HS-27A (cell line): ENCODE results near the gene COTL1.

ENCODE experiments used
- DNase-seq: peaks from one replicate; pipeline ENCODE4 v3.0.0-alpha.2; 2012; ENCODE audit warnings: low read depth, missing footprints

The COTL1 gene

DNA sequence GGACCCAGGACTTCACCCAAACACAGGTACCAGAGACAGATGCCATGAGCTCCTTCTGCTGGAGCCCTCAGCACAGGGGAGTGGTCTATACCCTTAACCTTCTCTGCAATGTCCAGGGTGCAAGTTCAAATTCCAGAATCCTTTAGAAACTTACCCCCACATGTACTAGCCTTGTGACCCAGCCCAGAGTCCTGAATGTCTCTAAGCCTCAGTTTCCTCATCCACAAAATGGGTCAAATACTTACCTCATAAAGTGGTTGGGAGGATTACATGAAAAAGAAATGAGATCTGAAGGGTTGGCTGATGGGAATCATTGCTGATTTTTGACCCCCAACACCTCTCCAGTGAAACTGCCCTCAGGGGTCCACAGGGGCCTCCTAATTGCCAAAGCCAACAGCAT is 21.7 kb downstream of the COTL1 start:
- DNase-seq: no peak

DNA sequence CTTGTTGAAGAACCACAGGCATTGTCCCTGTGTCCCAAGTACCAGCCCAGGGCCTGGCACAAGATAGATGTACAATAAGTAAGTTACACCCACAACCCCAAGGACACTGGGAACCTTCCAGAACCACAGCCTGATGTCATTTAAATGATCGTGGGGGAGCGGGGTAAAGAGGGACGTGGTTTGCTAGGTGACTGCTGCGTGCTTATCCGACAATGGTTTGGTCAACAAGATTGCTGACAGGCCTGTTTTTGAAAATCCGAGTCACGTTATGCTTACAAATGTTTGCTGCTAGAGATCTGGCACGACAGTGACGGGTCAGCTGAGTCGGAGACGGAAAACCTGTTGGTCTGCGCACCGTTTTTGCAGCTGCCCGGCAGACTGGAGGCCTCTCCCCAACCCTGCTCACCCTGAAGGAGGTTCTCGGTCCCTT is 22.8 kb downstream of the COTL1 start:
- no peak for DNase-seq

DNA sequence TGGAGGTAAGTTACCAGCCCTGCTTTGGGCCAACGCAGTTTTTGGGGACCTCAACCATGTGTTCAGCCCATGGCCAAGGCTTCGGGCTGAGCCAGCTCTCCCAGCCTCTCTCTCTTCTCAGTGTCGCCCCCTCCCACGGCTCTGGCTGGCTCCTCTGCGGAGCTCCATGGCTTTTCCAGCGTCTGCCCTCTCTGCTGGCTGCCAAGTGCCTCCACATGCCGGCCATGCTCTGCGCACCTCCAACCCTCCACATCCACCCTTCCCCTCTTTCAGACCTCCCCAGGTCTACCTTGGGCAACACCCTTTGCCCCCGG is 23.2 kb downstream of the COTL1 start:
- no peak for DNase-seq

DNA sequence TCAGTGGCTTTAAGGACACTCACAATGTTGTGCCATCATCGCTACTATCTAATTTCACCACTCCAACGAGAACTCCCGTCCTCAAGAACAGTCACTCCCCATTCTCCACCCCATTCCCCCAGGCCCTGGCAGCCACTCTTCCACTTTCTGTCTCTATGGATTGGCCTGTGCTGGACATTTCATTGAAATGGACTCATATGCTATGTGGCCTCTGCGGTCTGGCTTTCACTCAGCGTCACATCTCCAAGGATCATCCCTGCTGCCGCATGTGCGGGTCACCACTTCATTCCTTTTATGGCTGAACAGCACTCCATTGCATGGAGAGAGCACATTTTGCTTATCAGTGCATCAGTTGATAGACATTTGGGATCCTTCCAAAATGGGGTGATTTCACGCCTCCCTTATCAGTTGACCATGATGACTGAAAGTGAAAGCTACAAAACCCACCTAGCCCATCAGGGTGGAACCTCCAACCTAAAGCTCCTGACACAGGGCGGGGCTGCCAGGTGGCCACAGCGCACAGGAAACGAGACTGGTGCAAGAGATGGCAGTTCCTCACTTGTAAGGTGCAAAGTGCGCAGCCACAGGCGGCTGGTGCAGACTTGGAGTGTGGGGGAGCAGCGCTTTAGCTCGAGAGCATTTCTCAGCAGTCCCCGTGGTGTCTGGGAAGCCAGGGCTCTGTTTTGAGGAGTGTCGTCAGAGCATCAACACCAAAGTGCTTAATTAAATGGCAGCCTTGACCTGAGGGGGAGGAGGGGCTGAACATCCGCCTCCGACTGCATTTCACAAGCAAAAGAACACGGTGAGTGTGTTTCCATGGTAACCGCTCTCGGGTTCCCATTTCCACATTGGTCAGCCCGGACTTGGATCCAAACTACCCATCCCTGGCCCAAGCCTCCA is 23.8 kb downstream of the COTL1 start:
- no peak for DNase-seq

DNA sequence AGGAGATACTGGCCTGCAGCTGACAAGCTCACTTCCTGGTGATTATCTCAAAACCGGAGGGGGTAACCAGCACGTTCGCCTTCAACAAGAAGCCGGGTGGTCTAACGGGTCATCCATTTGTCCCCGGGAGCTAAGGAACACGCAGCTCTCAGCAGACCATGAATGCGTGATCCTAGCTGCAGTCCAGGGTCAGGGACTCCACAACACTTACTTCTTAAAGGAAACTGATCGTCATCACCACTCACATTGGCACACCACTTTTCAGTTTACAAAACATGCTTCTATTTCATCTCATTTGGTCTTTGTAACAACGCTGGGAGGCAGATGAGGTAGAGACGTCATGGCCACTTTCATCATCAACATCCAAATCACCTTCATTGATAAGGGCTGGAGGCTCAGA is 25.2 kb downstream of the COTL1 start:
- no peak for DNase-seq

DNA sequence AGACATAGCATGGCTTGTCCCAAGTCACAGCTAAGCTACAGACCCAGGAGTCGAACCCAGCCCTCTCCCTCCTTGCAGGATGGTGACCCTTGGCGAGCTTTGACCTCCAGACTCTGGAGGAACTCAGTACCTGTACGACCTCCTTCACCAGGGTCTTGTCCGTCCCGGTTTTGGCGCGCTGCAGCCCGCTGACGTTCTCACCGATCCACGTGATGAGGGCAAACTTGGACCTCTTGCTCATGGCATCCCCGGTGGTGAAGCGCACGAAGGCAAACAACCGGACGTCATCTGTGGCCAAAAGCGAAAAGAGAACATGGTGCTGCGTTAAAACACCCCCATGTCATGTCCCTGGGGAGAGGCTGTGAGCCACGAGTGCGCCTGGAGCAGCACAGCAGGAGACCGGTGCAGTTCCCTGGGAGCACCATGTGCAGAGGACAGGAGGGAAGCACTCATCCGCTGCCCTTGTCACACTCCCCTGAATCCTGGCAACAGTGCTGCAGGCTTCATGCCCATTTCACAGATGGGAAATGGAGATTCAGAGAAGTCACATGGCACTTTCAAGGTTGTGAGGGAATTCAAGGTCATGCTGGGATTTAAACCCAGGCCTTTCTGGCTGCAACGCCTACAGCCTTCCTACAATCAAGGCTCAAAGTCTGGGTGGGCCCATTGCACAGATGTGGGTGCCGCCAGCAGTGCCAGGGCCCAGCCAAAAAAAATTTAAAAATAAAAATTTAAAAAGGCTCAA is 27.7 kb downstream of the COTL1 start:
- DNase-seq: no peak

DNA sequence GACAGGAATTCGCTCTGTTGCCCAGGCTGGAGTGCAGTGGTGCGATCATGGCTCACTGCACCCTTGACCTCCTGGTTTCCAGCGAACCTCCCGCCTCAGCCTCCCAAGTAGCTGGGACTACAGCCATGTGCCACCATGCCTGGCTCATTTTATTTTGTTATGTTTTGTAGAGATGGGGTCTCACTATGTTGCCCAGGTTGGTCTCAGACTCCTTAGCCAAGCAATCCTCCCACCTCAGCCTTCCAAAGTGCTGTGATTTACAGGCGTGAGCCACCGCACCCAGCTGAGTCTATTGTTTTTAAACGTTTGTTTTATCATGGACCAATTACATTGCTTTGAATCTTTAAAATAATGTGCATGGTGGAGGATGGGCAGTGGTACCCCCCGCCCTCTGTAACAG is 28.9 kb downstream of the COTL1 start:
- no peak for DNase-seq

DNA sequence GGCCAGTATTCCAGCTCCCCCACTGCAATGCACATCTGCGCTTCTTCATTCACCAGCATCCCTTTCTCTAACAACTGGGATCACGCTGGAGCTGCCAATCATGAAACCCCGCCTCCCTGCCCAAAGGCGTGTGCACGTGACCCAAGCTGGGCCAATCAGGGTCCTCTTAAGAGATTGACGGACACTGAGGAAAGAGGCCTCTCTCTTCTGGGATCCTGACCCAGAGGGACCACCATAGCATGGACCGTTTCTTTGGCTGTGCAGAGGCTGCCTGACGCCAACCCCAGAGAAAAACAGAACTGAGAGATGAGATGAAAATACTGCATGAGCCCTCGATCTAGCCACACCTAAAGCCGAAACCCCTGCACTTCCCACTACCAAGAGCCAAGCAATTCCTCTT is 32.0 kb downstream of the COTL1 start:
- no peak for DNase-seq

DNA sequence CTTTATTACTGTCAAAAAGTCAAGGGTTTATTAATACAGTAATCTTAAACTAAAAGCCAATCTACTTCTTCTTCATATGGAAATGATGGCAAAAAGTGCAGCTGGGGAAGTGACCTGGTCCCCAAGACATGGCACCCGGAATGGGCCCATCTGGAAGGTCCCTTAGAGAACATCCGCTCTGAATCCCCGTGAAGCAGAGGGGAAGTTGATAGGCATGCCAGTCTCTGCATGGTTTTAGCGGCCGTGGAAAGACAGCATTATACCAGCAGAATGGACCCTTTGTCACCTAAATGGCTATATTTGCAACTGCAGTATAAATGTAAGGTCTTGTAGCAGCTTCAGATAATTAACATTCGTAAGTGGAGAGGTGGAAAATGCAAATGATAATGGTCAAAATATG is 32.4 kb downstream of the COTL1 start:
- DNase-seq: no peak

DNA sequence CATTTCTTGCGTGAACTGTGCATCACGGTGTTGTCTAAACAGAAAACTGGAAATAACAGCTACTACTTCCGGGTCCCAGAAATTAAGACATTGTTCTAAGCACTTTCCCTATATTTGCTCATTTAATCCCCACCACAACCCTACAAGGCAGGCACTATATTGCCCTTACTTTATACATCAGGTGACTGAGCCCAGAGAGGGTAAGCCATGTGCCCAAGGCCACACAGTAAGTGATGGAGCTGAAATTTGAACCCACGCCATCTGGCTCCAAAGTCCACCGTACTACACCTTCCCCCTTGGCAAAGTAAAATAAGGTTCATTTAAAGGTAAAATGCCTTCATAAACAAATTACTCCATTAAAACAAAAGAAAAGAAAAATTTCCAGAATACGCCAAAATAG is 33.2 kb downstream of the COTL1 start:
- no peak for DNase-seq

DNA sequence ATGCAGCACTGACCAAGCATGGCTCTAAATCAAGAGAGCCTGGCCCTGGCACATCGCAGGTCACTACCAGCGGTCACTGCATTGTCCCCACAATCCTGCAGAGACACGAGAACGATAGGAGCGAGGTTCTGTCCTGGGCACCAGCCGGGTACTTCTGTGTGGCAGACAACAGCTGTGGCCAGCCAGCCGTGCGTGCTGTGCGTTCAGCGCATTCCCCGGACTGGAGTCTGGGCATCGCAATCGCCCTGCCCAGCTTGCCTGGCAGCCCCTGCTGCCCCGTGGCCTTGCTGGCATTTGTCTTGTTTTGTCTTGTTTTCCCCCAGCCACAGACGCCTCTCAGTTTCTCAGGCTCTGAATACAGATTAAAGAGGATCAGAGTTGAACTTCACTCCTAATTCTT is 33.9 kb downstream of the COTL1 start:
- no peak for DNase-seq

DNA sequence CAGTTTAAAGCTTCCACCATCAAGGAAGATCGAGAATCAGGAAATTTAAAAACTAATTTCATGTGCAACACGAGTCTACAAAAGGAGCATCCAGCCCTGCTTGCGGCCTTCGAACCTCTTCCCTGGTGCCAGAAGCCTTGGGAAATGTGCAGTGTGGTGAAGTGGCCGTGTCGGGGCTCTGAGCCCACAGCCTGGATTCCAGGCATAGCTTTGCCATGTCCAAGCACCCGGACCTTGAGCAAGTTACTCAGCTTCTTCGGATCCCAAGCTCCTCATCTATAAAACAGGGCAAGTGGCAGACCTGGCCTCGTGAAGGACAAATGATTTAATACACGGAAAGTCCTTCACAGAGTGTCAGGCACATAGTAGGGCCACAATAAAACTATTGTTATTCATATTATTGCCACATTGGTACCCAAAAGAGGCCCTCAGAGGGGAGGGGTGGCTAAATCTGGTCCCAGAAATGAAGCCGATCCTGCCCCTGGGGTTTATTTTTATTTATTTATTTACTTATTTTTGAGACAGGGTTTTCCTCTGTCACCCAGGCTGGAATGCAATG is 34.8 kb downstream of the COTL1 start:
- peak; percentile 51 for DNase-seq

DNA sequence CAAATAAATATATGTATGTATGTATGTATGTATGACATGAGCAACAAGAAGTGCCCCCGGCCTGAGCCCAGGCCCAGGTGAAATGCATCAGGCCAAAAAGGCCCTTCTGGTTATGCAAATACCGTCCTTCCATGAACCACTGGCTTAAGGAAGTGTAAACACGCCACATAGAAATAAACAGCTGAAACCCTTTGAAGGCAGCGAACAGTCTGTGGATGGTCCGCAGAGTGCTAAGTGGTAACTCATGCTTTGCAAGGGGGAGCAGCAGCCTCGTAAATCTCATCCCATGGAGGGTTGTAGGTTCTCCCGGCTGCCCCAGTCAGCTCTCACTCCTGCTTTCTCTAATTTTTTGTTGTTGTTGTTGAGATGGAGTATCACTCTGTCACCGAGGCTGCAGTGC is 36.7 kb downstream of the COTL1 start:
- no peak for DNase-seq

DNA sequence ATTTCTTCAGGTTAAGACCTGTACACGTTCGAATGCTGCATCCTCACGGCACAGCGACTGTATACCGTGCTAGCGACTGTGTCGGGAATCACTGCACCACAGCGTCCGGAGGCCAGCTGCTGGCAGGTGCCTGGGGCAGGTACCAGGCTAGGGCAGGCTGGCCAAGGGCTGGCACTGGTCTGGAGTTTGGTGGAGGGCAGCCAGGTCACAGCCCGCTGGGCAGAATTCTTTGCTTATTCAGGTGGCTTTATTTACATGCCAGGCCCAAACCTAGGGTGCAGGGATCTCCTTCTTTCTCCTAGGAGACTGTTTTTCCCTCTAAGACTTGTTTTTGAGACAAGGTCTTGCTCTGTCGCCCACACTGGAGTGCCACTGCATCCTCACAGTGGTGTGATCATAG is 37.9 kb downstream of the COTL1 start:
- DNase-seq: no peak

DNA sequence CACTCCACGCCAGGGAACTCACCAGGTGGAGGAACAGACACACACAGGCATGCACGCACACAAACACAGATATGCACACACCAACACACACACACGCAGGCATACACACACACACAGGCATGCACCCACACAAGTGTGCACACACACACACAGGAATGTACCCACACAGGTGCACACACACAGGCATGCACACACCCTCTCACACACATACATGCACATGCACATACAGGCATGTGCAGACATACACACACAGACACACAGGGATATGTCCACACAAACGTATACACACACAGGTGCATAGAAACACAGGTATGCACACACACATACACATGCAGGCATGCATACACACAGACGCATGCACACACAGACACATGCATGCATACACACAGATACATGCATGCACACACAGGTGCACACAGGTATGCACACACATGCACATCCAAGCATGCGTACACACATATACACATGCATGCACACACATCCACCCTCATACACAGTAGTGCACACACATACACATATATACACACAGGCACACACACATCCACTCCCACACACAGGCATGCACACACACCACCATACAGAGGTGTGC is 39.2 kb downstream of the COTL1 start:
- no peak for DNase-seq

DNA sequence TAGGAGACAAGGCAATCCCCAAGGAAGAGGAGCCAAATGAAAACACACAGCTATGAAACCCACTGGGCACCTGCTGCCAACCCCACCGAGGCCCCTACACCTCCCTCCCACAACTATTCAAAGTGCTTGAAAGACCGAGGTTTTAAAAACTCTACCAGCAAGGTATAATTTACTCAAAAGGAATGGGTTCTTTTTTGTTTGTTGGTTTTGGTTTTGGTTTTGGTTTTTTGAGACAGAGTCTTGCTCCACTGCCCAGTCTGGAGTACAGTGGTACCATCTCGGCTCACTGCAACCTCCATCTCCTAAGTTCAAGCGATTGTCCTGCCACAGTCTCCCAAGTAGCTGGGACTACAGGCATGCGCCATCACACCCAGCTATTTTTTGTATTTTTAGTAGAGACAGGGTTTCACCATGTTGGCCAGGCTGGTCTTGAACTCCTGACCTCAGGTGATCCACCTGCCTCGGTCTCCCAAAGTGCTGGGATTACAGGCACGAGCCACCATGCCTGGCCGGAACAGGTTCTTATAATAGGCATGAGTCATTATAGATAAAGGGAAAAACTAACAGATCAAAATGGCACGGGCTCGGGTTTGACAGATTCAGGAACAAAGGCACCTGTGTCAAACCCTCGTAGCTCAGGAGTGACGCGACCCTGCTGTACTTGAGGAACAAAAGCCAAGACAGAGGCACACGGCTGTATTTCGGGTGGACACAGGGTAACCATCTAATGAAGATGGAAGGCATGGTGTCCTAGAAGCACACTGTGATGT is 40.7 kb downstream of the COTL1 start:
- no peak for DNase-seq

DNA sequence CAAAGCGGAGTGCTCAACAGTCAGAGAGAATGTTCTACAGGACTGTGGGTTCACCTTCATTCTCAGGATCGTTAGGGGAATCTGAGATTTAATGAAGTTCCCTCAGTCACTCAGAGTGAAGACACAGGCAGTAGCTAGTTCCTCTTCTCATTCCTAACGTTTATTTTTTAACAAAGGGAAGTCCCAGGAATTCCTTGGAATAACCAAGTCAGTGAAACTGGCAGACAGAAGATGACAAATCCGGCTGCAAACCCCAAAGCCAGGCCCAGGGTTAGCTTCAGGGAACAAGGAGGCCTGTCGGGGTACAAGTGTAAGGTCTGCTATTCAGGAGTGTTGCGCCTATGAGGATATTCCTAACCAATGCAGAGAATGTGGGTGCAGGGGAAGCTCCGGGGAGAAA is 42.0 kb downstream of the COTL1 start:
- DNase-seq: no peak

DNA sequence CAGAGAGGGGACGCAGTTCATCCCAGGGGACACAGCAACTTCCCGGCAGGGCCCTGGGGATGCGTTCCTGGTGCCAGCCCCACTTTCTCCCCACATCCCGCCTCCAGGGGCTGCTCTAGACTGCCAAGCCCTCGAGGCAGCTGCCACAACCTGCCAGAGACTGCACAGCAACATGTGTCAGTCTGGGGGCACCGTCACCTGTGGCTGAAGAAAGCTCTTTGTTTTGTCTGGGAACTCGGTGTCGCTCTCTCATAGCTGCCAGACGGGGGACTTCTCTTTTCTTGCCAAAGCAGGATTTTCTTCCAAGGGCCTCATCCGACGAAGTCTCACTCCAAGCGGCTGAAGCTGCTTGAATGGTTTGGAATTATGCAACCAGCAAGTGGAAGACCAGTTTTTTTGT is 43.7 kb downstream of the COTL1 start:
- no peak for DNase-seq

DNA sequence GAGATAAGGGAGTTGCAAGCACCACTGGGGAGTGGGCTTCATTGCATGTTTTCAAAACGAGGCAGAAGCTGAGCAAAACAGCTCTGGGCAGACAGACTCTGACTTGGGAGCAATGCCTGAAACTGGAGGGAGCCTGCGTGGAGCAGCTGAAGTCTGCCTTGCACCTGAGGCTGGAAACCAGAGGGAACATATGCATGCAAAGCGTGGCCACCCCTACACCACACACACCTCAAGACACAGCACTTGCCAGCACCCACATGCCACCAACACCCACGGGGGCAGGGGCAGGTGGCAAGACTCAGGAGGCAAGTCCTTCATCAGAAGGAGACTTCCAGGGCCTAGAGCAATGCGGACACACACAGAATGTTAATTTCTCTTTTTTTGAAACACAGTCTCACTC is 45.8 kb downstream of the COTL1 start:
- no peak for DNase-seq

DNA sequence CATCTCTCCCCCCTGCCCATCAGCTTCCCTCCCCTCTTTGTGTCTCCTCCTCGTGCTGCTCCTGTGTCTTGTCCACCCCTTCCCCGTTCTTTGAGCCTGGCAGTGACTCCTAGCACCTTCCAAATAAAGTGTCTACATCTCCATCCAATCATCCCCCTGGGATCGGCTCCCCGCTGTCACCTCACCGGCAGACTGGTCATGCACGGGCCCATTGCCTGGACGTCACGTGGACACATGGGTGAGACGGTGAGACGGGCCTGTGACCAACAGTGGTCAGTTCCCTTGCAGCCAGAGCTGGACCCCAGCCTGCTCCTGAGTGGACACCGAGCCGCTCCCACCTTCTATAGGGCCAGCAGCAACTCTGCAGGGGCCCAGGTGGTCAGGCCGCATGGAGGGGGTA is 46.4 kb downstream of the COTL1 start:
- DNase-seq: no peak

DNA sequence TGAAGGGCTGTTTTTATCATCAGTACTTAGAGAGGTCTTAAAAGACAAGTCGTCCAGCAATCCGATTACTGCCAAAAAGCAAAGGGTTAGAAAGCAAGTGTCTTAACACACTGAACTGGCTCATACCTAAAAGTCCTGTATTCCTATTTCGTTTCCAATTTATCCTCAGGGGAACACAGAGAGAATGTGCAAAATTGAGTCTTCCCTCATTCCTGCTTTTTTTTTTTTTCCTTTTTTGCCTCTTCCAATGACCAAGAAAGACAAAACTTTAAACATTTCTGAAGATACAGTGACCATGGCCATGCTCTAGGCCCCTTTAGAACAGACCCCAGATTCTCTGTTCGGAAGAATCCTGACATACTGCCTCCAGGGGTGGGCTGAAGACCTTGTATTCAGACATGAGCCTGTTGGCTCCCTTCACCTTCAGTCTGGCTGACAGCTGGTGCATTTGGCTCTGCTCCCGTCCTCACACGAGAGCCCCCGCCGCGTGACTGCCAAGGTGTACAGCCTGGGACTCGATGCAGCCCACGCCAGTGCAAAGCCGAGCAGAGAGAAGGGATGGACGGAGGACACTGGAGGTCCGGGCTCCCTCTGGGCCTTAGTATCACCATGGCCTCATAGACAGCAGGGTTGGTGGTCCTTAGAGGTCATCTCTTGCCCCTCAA is 47.0 kb downstream of the COTL1 start:
- DNase-seq: no peak
